ENCODE data around the gene NKD2.

GRCh38 chr5:1045960-1046560 is 37.5 kb downstream of the NKD2 start:
- no peak for TF ChIP-seq CTCF (IDR thresholded peaks at IDR 0.05; ENCODE audit: low read length)
- TF ChIP-seq EZH2 (IDR thresholded peaks at IDR 0.05; ENCODE audit: borderline replicate concordance, low read length), result no peak

All from OCI-LY1 (cell line).